LNCaP clone FGC (cell line): ENCODE data around the gene PIK3R3.
A peak's percentile ranks its signal among the peaks of the same experiment; 100 is the strongest.

Source experiments
- DNase-seq: peaks from one replicate; pipeline ENCODE4 v3.0.0-alpha.2; 2011; ENCODE audit warnings: low read depth
- H3K4me3 ChIP-seq: 2 replicates; pipeline ENCODE4 v1.5.1; 2011; ENCODE audit warnings: mild to moderate bottlenecking, low read depth, low read length, control low read depth
- CTCF ChIP-seq: IDR thresholded peaks from 2 replicates; pipeline ENCODE4 v1.5.1; 2012; ENCODE audit warnings: mild to moderate bottlenecking; ENCODE audit not compliant: control insufficient read depth, insufficient read depth; ENCODE audit errors: extremely low read depth

The PIK3R3 gene

GRCh38 chr1:46132529-46133180, at the start of gene PIK3R3:
PIK3R3 (minus strand) TSS chr1:46132629; CDS start chr1:46131952, 677 bp downstream.
- DNase-seq = peak; percentile 98
- H3K4me3 ChIP-seq = peak within 1 kb of the TSS; percentile 80
- TF ChIP-seq CTCF = no peak

GRCh38 chr1:46181343-46182260, 49.2 kb upstream of the PIK3R3 start:
- no peak overlapping the region for H3K4me3 ChIP-seq
- no peak for DNase-seq
- TF ChIP-seq CTCF = no peak

- H3K4me3 ChIP-seq = no peak overlapping the region
- no peak for DNase-seq
- TF ChIP-seq CTCF = peak; percentile 56
Observed at GRCh38 chr1:46180082-46180616, 47.7 kb upstream of the PIK3R3 start.

GRCh38 chr1:46179138-46180081, 47.0 kb upstream of the PIK3R3 start:
- DNase-seq = no peak
- H3K4me3 ChIP-seq = no peak overlapping the region
- peak; percentile 94 for TF ChIP-seq CTCF

- no peak for DNase-seq
- no peak for TF ChIP-seq CTCF
- no peak within 1 kb of the TSS for H3K4me3 ChIP-seq
Observed at GRCh38 chr1:46176211-46176865, 43.9 kb upstream of the PIK3R3 start, which contains the start of gene P3R3URF. P3R3URF (minus strand) TSS chr1:46176488; CDS start chr1:46176471, 17 bp downstream.

GRCh38 chr1:46175243-46175642, 42.8 kb upstream of the PIK3R3 start:
- DNase-seq = no peak
- no peak for TF ChIP-seq CTCF
- no peak overlapping the region for H3K4me3 ChIP-seq
